ENCODE results near the gene OR7C2. TPM values are rescaled to one million over a fixed set of nuclear protein-coding genes. Genes with fewer than 3 reads are reported as not detected.
"Not testable (repeated sequence)": the region's sequence is repeated elsewhere in the genome, so short reads cannot be mapped to it uniquely, and the experiment has no call there.

Gene OR7C2
- total and polyA plus RNA-seq, 9 donors: not detected

- intact Hi-C loops (cut with DNase I): no loop called here
- no peak for DNase-seq
- H3K4me1 ChIP-seq (ENCODE audit: insufficient read depth): no peaks in the 10 kb centered on the region
- H3K27me3 ChIP-seq: no peaks in the 10 kb centered on the region
- no peak overlapping the region for H3K4me3 ChIP-seq
- H3K36me3 ChIP-seq: no peaks in the 10 kb centered on the region
- 39 to 60% (median 44%) methylated on average over 5 of the region's 5 CpGs for WGBS, 3 donors
- TF ChIP-seq POLR2A (IDR thresholded peaks at IDR 0.05): no peak
- TF ChIP-seq EP300 (IDR thresholded peaks at IDR 0.05): no peak
- no peak for TF ChIP-seq CTCF (IDR thresholded peaks at IDR 0.05)
- H3K9me3 ChIP-seq: no peaks in the 10 kb centered on the region
- H3K27ac ChIP-seq: no peak overlapping the region
Observed at GRCh38 chr19:14916848-14917247, 24.4 kb upstream of the OR7C2 start.

GRCh38 chr19:14933506-14933905 is 7.8 kb upstream of the OR7C2 start:
- intact Hi-C loops (cut with DNase I): no loop called here
- Histone ChIP-seq H3K4me1 (ENCODE audit: insufficient read depth) (no peaks in the 10 kb centered on the region), H3K4me3 (no peak overlapping the region), H3K9me3 (no peaks in the 10 kb centered on the region), H3K36me3 (no peaks in the 10 kb centered on the region), H3K27ac (no peak overlapping the region), H3K27me3 (no peaks in the 10 kb centered on the region)
- TF ChIP-seq POLR2A (IDR thresholded peaks at IDR 0.05): no peak
- TF ChIP-seq EP300 (IDR thresholded peaks at IDR 0.05): no peak
- no peak for TF ChIP-seq CTCF (IDR thresholded peaks at IDR 0.05)
- 40 to 68% (median 45%) methylated on average over 1 of the region's 1 CpG for WGBS, 3 donors
- DNase-seq: no peak

GRCh38 chr19:14940266-14940665 is 1.0 kb upstream of the OR7C2 start:
- DNase-seq: no peak
- no peak overlapping the region for H3K4me3 ChIP-seq
- H3K27ac ChIP-seq: no peak overlapping the region
- TF ChIP-seq EP300 (IDR thresholded peaks at IDR 0.05) (no peak), CTCF (IDR thresholded peaks at IDR 0.05) (no peak), POLR2A (IDR thresholded peaks at IDR 0.05) (no peak)
- WGBS, 3 donors: 73 to 80% (median 75%) methylated on average over 6 of the region's 6 CpGs
- no peaks in the 10 kb centered on the region for H3K27me3 ChIP-seq
- no peaks in the 10 kb centered on the region for H3K4me1 ChIP-seq (ENCODE audit: insufficient read depth)
- H3K36me3 ChIP-seq: no peaks in the 10 kb centered on the region
- no peaks in the 10 kb centered on the region for H3K9me3 ChIP-seq
- intact Hi-C loops (cut with DNase I): no loop called here

- Histone ChIP-seq H3K4me1 (ENCODE audit: insufficient read depth) (no peaks in the 10 kb centered on the region), H3K9me3 (no peaks in the 10 kb centered on the region), H3K36me3 (no peaks in the 10 kb centered on the region), H3K27me3 (no peaks in the 10 kb centered on the region), H3K27ac (no peak overlapping the region), H3K4me3 (no peak overlapping the region)
- intact Hi-C loops (cut with DNase I): no loop called here
- TF ChIP-seq CTCF (IDR thresholded peaks at IDR 0.05): no peak
- TF ChIP-seq POLR2A (IDR thresholded peaks at IDR 0.05): no peak
- TF ChIP-seq EP300 (IDR thresholded peaks at IDR 0.05): no peak
- DNase-seq: no peak
- 66 to 70% (median 70%) methylated on average over 4 of the region's 4 CpGs for WGBS, 3 donors
Observed at GRCh38 chr19:14943601-14944000, 2.3 kb downstream of the OR7C2 start.

GRCh38 chr19:14944456-14944855 is 3.2 kb downstream of the OR7C2 start:
- Histone ChIP-seq H3K4me3 (no peak overlapping the region), H3K27ac (no peak overlapping the region), H3K9me3 (no peaks in the 10 kb centered on the region), H3K4me1 (ENCODE audit: insufficient read depth) (no peaks in the 10 kb centered on the region), H3K27me3 (no peaks in the 10 kb centered on the region), H3K36me3 (no peaks in the 10 kb centered on the region)
- TF ChIP-seq POLR2A (IDR thresholded peaks at IDR 0.05): no peak
- no peak for TF ChIP-seq CTCF (IDR thresholded peaks at IDR 0.05)
- TF ChIP-seq EP300 (IDR thresholded peaks at IDR 0.05): no peak
- intact Hi-C loops (cut with DNase I): no loop called here
- DNase-seq: no peak
- 67 to 89% (median 74%) methylated on average over 1 of the region's 1 CpG for WGBS, 3 donors

- H3K27ac ChIP-seq; H3K27me3 ChIP-seq; intact Hi-C loops (cut with DNase I); H3K36me3 ChIP-seq; H3K4me3 ChIP-seq; H3K9me3 ChIP-seq; DNase-seq; H3K4me1 ChIP-seq (ENCODE audit: insufficient read depth): not testable (repeated sequence)
- 80 to 82% (median 81%) methylated on average over 10 of the region's 10 CpGs for WGBS, 3 donors
Observed at GRCh38 chr19:14949413-14949812, 8.1 kb downstream of the OR7C2 start.

Measured in ovary (tissue), 9 donors.